ENCODE results near the gene VAV2.

Gene VAV2

GRCh38 chr9:133950629-133951111 lies 41.5 kb downstream of the VAV2 start:
- peak; percentile 16 for DNase-seq (ENCODE audit: extremely low read depth, low read depth)
- no peak for TF ChIP-seq CTCF (IDR thresholded peaks at IDR 0.05; ENCODE audit: low read depth, low read length, missing control alignments)
- H3K4me3 ChIP-seq (replicated peaks; ENCODE audit: low read depth, low read length) = no peak overlapping the region

DNA sequence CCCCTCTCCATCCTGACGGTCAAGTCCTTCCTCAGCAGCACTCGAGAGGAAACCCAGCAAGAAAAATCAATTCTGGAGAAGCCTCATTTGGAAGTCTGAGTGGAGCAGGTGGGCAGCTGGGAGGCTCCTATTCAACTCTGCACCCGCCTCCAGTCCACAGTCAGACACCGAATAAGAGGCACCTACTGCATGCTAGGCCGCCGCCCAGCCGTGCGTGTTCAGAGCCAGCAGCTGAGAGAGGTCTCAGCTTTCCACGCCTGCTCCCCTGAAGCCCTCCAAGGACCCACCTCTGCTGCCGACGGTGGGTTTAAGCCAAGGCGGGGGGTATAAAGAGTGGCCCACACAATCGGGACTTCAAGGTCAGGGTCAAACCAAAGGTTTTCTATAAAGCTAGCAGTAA lies 41.9 kb downstream of the VAV2 start:
- H3K4me3 ChIP-seq (replicated peaks; ENCODE audit: low read depth, low read length) = no peak overlapping the region
- DNase-seq (ENCODE audit: extremely low read depth, low read depth) = no peak
- no peak for TF ChIP-seq CTCF (IDR thresholded peaks at IDR 0.05; ENCODE audit: low read depth, low read length, missing control alignments)

GRCh38 chr9:133949486-133950061 lies 42.5 kb downstream of the VAV2 start:
- no peak for DNase-seq (ENCODE audit: extremely low read depth, low read depth)
- no peak for TF ChIP-seq CTCF (IDR thresholded peaks at IDR 0.05; ENCODE audit: low read depth, low read length, missing control alignments)
- H3K4me3 ChIP-seq (replicated peaks; ENCODE audit: low read depth, low read length) = no peak overlapping the region

DNA sequence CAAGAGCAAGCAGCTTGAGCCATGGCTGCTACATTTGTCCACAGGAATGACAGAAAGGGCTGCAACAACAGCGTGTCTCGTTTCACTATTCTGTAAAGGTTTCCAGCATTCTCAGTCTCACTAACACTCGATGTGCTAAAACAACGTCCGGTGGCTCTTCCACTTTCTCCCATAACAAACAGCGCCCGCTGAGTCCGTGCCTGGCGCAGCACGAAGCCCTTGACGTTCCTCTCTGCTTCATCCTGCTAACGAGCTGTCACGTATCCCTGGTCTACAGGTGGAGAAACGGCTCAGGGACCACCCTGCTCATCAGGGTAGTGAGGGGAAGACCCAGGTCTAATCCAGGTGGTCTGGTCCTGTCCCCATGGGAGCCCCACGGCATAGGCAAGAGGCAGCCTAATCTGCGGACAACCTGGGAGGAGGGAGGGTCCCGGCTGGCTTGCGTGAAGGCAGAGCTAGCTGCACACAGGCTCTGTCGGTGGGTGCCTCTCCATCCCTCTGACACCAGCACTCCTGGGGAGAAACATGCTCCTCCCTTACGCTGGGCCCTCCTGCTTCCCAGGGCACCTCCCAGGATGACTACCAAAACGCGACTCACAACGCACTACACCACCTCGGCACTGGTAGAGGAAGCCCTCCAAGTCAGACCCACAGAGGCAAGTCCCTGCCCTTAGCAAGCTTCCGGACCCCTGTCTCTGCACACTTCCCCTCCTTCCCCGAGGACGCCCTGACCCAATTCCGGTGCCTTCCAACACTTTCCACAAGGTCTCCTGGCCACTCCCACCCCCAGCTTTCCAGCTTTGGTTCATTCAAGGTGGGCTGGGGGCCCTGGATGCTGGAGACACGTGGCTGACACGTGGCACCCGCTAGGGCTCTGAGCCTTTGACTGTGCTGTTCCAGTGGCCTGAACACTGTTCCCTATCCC lies 43.3 kb downstream of the VAV2 start:
- TF ChIP-seq CTCF (IDR thresholded peaks at IDR 0.05; ENCODE audit: low read depth, low read length, missing control alignments) = no peak
- DNase-seq (ENCODE audit: extremely low read depth, low read depth) = no peak
- no peak overlapping the region for H3K4me3 ChIP-seq (replicated peaks; ENCODE audit: low read depth, low read length)

DNA sequence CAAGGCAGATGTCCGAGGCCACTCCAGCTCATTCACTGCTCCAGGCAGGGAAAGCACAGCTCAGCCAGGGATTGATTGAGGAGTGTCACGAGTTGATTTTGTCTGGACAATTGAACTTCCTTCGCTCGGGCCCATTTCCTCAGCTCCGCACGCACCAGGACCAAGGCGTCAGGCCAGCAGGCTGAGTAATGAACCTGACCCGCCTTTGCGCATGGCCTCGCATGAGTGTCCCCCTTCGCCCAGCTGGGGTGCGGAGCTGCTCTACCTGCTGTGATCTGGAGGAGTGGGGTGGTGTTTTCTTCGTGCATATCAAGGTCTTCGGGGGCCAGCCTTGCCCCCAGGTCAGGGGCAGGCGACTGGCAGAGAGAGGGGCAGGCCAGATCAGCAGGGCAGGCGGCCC lies 44.0 kb downstream of the VAV2 start:
- no peak for TF ChIP-seq CTCF (IDR thresholded peaks at IDR 0.05; ENCODE audit: low read depth, low read length, missing control alignments)
- no peak overlapping the region for H3K4me3 ChIP-seq (replicated peaks; ENCODE audit: low read depth, low read length)
- no peak for DNase-seq (ENCODE audit: extremely low read depth, low read depth)

DNA sequence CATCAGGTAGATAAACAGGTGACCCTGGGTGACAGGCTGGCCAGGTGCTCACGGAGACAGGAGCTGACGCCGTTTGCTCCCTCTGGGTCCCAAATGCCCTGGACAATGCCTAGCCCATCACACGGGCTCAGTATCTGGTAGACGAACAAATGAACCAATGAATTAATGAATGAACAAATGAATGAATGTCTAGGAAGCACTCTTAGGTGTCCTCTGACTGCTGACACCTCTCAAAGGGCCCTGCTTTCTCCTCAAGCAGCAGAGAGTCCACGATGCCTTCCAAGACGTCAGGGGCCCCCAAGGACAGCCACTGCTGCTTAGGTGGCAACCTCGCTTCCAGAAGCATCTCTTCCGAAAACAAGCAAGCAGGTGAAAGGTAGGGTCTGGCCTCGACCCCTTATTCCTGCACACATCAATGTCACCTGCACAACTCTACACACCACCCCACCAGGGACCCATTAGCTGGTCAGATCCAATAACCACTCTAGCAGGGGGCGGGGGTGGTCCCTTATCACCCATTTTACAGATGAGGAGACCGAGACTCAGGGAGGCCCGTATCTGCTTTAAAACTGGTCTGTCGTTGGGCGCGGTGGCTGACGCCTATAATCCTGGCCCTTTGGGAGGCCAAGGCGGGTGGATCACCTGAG lies 45.2 kb downstream of the VAV2 start:
- no peak overlapping the region for H3K4me3 ChIP-seq (replicated peaks; ENCODE audit: low read depth, low read length)
- no peak for TF ChIP-seq CTCF (IDR thresholded peaks at IDR 0.05; ENCODE audit: low read depth, low read length, missing control alignments)
- no peak for DNase-seq (ENCODE audit: extremely low read depth, low read depth)
